ENCODE measurements around the gene ATP2B2.

ATP2B2 gene

GRCh38 chr3:10444110-10444429, 61.3 kb downstream of the ATP2B2 start:
- TF ChIP-seq, protein P1, sequence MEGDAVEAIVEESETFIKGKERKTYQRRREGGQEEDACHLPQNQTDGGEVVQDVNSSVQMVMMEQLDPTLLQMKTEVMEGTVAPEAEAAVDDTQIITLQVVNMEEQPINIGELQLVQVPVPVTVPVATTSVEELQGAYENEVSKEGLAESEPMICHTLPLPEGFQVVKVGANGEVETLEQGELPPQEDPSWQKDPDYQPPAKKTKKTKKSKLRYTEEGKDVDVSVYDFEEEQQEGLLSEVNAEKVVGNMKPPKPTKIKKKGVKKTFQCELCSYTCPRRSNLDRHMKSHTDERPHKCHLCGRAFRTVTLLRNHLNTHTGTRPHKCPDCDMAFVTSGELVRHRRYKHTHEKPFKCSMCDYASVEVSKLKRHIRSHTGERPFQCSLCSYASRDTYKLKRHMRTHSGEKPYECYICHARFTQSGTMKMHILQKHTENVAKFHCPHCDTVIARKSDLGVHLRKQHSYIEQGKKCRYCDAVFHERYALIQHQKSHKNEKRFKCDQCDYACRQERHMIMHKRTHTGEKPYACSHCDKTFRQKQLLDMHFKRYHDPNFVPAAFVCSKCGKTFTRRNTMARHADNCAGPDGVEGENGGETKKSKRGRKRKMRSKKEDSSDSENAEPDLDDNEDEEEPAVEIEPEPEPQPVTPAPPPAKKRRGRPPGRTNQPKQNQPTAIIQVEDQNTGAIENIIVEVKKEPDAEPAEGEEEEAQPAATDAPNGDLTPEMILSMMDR (conservative IDR thresholded peaks at IDR 0.05) = no peak
- no peak overlapping the region for H3K27ac ChIP-seq

GRCh38 chr3:10443272-10444109, 61.9 kb downstream of the ATP2B2 start:
- TF ChIP-seq, protein P1 (conservative IDR thresholded peaks at IDR 0.05) = no peak
- no peak overlapping the region for H3K27ac ChIP-seq

GRCh38 chr3:10442151-10442795, 63.1 kb downstream of the ATP2B2 start:
- TF ChIP-seq, protein P1 (conservative IDR thresholded peaks at IDR 0.05) = no peak
- H3K27ac ChIP-seq = no peak overlapping the region

DNA sequence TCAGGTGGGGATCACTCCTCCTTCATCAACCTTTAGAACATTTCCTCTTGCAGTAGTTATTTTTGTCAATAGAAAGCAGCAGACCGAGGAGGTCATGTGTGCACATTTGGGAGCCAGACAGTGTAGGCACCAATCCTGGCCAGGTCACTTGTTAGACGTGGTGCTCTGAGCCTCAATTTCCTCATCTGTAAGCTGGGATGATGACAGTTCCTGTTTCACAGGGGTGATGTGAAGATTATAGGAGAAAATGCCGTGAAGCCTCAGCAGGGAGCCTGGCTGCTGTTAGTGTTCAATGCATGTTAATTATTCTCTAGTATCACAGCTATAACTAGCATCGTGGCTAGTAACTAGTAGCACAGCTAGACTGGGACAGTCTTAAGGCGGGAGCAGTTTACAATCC, 64.7 kb downstream of the ATP2B2 start:
- no peak overlapping the region for H3K27ac ChIP-seq
- TF ChIP-seq, protein P1 (conservative IDR thresholded peaks at IDR 0.05) = no peak

DNA sequence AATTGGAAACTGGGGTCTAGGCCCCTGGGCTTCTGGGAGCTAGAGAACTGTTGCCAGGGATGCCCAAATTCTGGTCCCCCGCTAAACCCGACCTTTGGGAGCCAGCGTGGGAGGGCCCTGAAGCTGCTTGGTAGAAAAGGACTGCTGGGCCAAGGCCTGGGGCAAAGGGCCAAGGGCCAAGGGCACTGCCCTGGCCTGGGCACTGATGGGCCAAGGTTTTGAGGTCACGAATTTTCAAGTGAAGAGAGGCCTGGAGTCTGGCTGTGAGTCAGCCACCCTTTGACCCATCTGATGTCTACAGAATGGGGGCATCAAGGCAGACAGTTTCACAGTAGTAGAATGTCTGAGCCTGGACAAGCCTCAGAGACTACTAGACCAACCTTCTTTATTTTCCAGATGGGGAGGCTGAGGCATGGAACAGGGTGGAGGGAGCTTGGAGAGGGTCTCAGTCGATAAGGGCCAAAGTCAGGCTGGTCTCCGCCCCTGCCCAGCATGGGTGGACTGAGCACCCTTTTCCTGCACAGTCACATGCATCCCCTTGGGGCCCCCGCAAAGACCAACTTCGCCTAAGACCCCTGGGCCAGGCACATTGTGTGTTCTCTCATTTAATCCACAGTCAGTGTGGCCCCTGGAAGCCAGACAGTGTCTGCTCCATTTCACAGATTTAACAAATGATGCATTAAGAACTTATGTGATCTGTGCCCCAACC, 66.3 kb downstream of the ATP2B2 start:
- no peak overlapping the region for H3K27ac ChIP-seq
- TF ChIP-seq, protein P1 (conservative IDR thresholded peaks at IDR 0.05) = no peak

DNA sequence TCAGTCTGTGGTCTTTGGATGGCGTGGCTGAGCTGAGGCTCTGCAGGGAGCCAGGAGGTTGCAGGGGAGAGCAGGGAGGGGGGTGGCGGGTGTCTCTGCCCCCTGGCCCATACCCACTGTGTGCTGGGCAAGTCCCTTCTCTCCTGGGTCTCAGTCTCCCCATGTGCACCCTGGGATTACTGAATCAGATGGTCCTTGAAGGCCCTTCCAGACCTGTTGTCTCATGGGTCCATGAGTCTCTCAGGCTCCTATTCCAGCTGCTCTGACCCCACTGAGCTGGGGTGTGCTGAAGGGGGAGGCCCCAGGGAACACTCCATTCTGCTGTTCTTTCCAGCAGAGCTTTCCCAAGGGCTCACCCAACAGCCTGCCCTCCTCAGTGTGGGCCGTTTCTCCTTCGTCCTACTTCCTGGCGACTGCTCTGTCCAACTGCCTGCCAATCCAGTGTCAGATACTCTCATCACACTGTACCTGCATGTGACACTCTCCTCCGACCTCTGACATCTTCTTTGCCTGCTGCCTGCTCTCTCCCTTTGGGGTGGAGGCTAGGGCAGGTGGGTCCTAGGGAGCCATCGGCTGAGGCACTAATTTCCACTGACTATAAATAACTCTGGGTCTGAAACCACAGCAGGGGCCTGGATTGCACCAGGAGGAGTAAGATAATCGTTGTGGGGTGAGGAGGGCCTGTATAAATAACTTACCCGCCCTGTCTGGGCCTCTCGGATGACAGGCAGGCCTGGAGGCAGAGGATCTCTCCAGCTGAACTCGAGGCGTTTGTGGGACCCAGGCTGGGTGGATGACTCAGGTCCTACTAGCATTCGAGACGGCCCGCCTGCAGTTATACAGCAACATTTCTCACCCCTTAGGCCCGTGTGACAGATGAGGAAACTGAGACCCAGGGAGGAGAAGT, 67.1 kb downstream of the ATP2B2 start:
- TF ChIP-seq, protein P1 (conservative IDR thresholded peaks at IDR 0.05) = no peak
- no peak overlapping the region for H3K27ac ChIP-seq
